GM12878 (cell line): ENCODE measurements around the gene SKAP1. TPM values are rescaled to one million over a fixed set of nuclear protein-coding genes. Genes with fewer than 3 reads are reported as not detected.

Experiments
- BCL3 ChIP-seq: IDR thresholded peaks from 2 replicates; pipeline ENCODE4 v1.6.1; 2011; ENCODE audit warnings: borderline replicate concordance, low read depth, mild to moderate bottlenecking, moderate library complexity, low read length; ENCODE audit not compliant: insufficient read depth, poor library complexity, severe bottlenecking
- CHD4 ChIP-seq: fragments of 200-600 bp; sonication (generic); IDR thresholded peaks from 2 replicates; pipeline ENCODE4 v1.6.1; 2016; ENCODE audit warnings: mild to moderate bottlenecking
- CTCF ChIP-seq, 3 experiments: IDR thresholded peaks in 2 of 3; conservative IDR thresholded peaks in 1 of 3; 2 replicates each; pipeline ENCODE4 v1.5.1; 2011; ENCODE audit warnings: low read depth in 3 of 3, low read length in 3 of 3, mild to moderate bottlenecking in 3 of 3, control low read depth in 2 of 3, moderate library complexity in 2 of 3, inconsistent platforms in 1 of 3, mixed read lengths in 1 of 3; ENCODE audit not compliant: control insufficient read depth in 2 of 3, insufficient read depth in 1 of 3; ENCODE audit errors: extremely low read depth in 1 of 3
- CUX1 ChIP-seq: IDR thresholded peaks from 2 replicates; pipeline ENCODE4 v1.6.1; 2012; ENCODE audit warnings: improper control_type of control experiment, low read depth, low read length; ENCODE audit not compliant: insufficient replicate concordance
- E4F1 ChIP-seq: fragments of 450-650 bp; IDR thresholded peaks from 2 replicates; pipeline ENCODE4 v1.6.1; 2018; ENCODE audit warnings: borderline replicate concordance, mild to moderate bottlenecking; ENCODE audit not compliant: partially characterized antibody
- GABPA ChIP-seq: IDR thresholded peaks from 2 replicates; pipeline ENCODE4 v1.6.1; 2014; ENCODE audit warnings: antibody characterized with exemption, low read depth, mild to moderate bottlenecking, inconsistent platforms
- IKZF1 ChIP-seq: fragments of 450-650 bp; conservative IDR thresholded peaks from 2 replicates; pipeline ENCODE4 v1.6.1; 2017; ENCODE audit warnings: antibody characterized with exemption, mild to moderate bottlenecking
- MAX ChIP-seq: IDR thresholded peaks from 2 replicates; pipeline ENCODE4 v1.6.1; 2012; ENCODE audit warnings: low read depth, low read length, improper control_type of control experiment
- MTA2 ChIP-seq: fragments of 450-650 bp; IDR thresholded peaks from 2 replicates; pipeline ENCODE4 v1.6.1; 2016; ENCODE audit warnings: low read depth, mild to moderate bottlenecking, moderate library complexity
- NFYB ChIP-seq: IDR thresholded peaks from 2 replicates; pipeline ENCODE4 v1.6.1; 2011; ENCODE audit warnings: low read depth, mild to moderate bottlenecking, low read length, improper control_type of control experiment, moderate library complexity; ENCODE audit not compliant: insufficient read depth
- NR2F1 ChIP-seq: fragments of 450-650 bp; conservative IDR thresholded peaks from 2 replicates; pipeline ENCODE4 v1.6.1; 2017; ENCODE audit warnings: mild to moderate bottlenecking
- POU2F2 ChIP-seq: IDR thresholded peaks from 3 replicates; pipeline ENCODE4 v1.6.1; 2011; ENCODE audit warnings: low read depth, mild to moderate bottlenecking, low read length, borderline replicate concordance
- SMAD1 ChIP-seq: fragments of 450-650 bp; IDR thresholded peaks from 2 replicates; pipeline ENCODE4 v1.6.1; 2018; ENCODE audit warnings: mild to moderate bottlenecking, low read depth; ENCODE audit not compliant: partially characterized antibody
- SUPT20H ChIP-seq: IDR thresholded peaks from 2 replicates; pipeline ENCODE4 v1.6.1; 2011; ENCODE audit warnings: low read depth, mild to moderate bottlenecking, low read length, moderate library complexity, borderline replicate concordance; ENCODE audit not compliant: control insufficient read depth
- ZBTB33 ChIP-seq: fragments of 450-650 bp; IDR thresholded peaks from 2 replicates; pipeline ENCODE4 v1.6.1; 2017; ENCODE audit warnings: mild to moderate bottlenecking
- polyA plus RNA-seq, 11 experiments: library from polyadenylated mRNA; depleted of rRNA in 4 of 11; unstranded in 6 of 11; stranded (reverse) in 5 of 11; fragments of >200 nt; fragmentation: Nextera tagmentation in 4 of 11; fragmentation: Illumina TruSeq in 1 of 11; extraction: Ambion mirVana in 4 of 11; extraction: Trizol in 1 of 11; gene quantifications; 1 replicate in 1 of 11; 2 replicates in 10 of 11; pipeline versions ENCODE4 v1.2.1 to v1.2.3, GENCODE V29; 2011 to 2016; ENCODE audit warnings: inconsistent platforms in 2 of 11, missing spikeins in 2 of 11, low read depth in 1 of 11
- total RNA-seq, 4 experiments: library from RNA; depleted of rRNA in 3 of 4; stranded (reverse); fragments of >200 nt in 3 of 4; fragmentation: Illumina TruSeq in 1 of 4; extraction: Trizol in 1 of 4; gene quantifications; 2 replicates each; pipeline versions ENCODE4 v1.2.1 to v1.2.3, GENCODE V29; 2013 to 2021

SKAP1 gene
- total and polyA plus RNA-seq, 10 of the 15 experiments (the other 5 are each of a cell fraction or from before 2014, with no cell fraction given): 17.1 to 97.6 (median 35.9) TPM

- no peak for TF ChIP-seq E4F1
- no peak for TF ChIP-seq CTCF (IDR thresholded peaks at IDR 0.05 in 2 of 3, conservative IDR thresholded peaks at IDR 0.05 in 1 of 3; ENCODE audit: control insufficient read depth in 2 of 3, extremely low read depth in 1 of 3, insufficient read depth in 1 of 3, low read depth in 3 of 3, low read length in 3 of 3)
- TF ChIP-seq CUX1: no peak
- no peak for TF ChIP-seq NR2F1
- no peak for TF ChIP-seq IKZF1
- 0 out of 2 replicates have a peak, but pooled peaks have one; percentile 42 for TF ChIP-seq MTA2
- TF ChIP-seq GABPA: 0 out of 2 replicates have a peak, but pooled peaks have one; percentile 36
- no peak for TF ChIP-seq SMAD1
- TF ChIP-seq BCL3: no peak
- no peak for TF ChIP-seq MAX
- no peak for TF ChIP-seq CHD4
- no peak for TF ChIP-seq POU2F2
- no peak for TF ChIP-seq SUPT20H
- no peak for TF ChIP-seq NFYB
- no peak for TF ChIP-seq ZBTB33
These were observed 190.9 kb downstream of the SKAP1 start (continued) for GRCh38 chr17:48238933-48239602.
